NK-92 (cell line): ENCODE results near the gene RAB27A.
"Not testable (repeated sequence)": the region's sequence is repeated elsewhere in the genome, so short reads cannot be mapped to it uniquely, and the experiment has no call there.

Experiments used
- DNase-seq: peaks from one replicate; lab custom pipeline; 2025; ENCODE audit not compliant: unreplicated experiment; lab: John Stamatoyannopoulos, UW

RAB27A gene

GRCh38 chr15:55252201-55252600 lies 37.4 kb downstream of the RAB27A start:
- not testable (repeated sequence) for DNase-seq

DNA sequence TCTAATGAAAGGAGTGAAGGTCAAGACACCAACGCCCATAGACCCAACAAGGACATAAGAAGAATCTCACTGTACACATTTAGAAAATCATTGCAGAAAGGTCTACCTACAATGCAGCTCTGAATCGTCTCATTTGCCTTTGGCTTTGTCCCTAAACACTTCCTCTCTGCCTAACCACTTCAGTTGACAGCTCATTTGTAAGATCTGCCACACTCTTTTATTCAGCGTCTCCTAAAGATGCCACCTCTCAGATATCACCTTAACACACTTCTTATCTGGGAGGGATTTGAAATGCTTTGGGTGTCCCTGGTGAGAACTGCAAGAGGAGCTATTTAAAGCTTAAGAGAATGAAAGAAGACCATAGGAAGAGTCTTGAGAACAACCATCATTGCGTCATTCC lies 38.7 kb downstream of the RAB27A start:
- DNase-seq = no peak

DNA sequence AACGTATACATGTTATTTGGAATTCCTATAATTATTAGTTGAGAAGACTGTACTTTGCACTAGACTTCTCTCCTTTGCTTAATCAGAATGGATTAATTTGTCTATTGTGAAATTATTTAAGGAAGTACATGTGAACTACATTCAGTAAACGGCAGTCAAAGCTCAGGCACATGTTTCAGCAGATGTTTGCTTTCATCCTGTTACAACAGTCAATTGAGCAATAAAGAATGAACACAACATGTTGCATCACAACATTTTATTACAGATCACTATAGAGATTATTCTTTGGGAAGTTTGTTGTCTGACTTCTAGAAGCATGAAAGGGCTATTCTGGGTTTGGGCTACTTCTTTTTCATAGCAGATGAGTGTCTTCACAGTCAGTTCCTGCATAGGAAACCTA lies 39.2 kb downstream of the RAB27A start:
- no peak for DNase-seq

GRCh38 chr15:55249885-55250284 lies 39.7 kb downstream of the RAB27A start:
- DNase-seq = not testable (repeated sequence)

- DNase-seq = no peak
Observed at GRCh38 chr15:55248895-55249294, 40.7 kb downstream of the RAB27A start.

DNA sequence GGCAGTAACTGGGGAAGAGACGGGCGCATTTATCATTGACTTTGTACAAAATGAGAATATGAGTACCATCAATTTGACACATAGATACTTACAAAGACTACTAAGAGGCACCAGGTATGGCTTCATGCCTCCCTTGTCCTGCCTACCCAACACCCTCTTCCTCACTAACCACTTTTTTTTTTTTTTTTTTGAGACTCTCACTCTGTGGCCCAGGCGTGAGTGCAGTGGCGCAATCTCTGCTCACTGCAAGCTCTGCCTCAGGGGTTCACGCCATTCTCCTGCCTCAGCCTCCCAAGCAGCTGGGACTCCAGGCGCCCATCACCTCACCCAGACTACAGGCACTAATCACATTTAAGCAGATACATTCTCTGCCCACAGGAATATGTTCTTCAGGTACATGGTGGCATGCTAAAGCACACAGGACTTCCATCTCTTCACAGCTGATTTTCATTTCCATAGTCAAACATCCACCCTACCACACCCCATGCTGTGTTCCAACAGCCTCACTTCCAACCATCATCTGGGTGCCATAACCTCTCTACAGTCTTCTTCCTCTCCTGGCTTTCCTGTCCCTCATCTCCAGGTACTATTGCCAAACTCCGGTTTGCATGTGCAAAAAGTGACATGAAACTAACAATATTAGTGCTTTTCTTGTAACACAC lies 41.7 kb downstream of the RAB27A start:
- DNase-seq = no peak

GRCh38 chr15:55247311-55247710 lies 42.3 kb downstream of the RAB27A start:
- no peak for DNase-seq

- DNase-seq = no peak
Observed at GRCh38 chr15:55246567-55246966, 43.0 kb downstream of the RAB27A start.

- DNase-seq = no peak
Observed at GRCh38 chr15:55245059-55245458, 44.6 kb downstream of the RAB27A start.

DNA sequence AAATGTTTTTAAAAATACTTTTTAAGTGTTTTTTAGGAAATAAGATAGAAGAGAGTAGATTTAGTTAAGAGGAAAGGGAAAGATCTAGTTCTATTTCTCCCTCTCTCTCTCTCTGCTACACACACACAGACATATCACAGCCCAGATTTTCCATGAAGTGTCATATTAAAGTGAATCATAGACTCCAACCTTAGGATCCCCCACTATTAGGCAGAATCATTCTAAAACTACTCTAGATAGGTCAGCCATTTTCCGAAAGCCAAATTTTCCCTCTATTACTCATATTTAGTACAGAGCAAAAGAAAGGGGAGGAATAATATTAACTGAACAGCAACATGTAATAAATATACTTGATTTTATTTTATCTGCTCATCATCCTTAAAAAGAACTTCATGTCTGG lies 47.7 kb downstream of the RAB27A start:
- DNase-seq = no peak

- DNase-seq = no peak
Observed at GRCh38 chr15:55241186-55241585, 48.4 kb downstream of the RAB27A start.

DNA sequence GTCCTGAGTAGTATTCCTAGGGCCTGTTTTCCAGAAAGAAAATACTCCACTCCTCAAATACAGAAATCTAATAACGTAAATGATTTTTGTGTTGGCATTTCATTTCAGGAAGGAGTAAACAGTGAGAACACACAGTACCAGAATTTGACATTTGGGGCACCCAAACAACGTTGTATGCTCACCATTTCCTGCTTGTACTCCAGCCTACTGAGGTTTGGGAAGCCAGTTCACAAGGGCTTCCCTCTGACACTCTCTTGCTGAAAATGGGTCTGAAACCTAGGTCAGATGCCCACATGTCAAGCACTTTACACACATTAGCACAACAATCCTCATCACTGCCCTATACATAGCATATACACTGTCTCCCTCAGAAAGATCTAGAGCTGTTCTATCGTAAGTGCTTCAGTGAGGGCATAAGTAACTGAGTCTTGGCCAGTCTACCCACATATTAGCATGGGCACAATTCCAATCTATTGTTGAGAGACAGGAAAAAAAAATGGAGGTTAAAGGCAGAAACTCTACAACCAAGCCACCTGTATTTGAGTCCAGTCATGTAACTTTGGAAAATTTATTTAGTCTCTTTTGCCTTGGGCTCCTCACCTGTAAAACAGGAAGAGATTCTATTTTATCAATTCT lies 49.4 kb downstream of the RAB27A start:
- DNase-seq = no peak

GRCh38 chr15:55239440-55240124 lies 50.0 kb downstream of the RAB27A start:
- no peak for DNase-seq

DNA sequence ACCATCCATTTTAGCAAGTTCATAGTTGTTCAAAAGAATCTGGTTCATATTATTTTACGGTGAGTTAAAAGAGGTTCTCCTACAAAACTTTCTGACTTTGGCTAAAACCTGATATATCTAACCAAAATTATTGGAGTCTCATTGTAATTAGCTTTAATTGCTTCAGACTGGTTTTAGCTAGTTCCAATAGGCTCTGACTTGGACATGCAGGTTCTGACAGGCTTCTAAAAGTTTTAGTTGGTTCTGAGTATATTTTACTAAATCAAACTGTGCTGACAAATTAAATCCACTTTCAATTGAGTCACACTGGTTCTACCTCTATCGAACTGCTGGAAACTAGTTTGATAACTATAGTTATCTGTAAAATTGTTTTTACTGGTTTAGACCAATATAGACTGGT lies 50.7 kb downstream of the RAB27A start:
- no peak for DNase-seq

DNA sequence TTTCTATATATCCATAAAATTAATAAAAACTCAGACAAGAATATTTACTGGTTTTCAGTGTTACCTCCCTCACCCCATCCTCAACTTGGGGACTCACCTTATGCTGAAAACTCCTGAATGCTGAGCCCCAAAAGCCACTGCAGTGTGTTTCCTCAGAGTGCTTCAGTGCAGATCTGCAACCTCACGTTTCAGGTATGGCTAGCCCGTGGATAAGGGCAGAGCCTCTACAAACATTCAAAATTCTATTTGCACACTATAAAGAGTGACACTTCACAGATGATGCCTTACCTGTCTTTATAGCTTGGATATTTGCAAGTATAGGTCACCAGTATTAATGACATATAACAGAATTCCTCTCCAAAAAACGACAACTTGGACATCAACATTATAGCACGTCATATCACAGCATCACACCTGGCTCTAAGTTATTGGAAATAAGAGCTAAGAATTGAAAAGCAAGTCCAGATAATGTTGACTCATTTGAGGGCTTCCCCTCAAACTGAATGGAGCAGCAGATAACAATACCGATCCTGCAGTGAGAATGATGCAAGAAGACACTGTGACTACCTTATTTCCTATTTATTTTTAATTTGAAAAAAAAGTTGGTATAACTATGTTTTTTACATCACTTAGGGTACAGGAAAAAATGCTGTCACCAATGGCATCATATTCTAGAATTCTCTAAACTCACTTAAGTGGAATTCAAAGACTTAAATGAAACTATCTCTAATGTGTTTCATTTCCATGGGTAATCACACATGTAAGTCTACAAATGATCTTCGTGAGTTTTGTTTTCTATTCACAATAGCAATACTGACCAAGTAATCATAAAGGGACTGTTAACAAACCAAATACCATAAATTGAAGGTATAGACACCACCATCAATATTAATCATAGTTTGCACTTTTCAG lies 52.1 kb downstream of the RAB27A start:
- no peak for DNase-seq

- DNase-seq = no peak
Observed at GRCh38 chr15:55235546-55236036, 54.0 kb downstream of the RAB27A start.

DNA sequence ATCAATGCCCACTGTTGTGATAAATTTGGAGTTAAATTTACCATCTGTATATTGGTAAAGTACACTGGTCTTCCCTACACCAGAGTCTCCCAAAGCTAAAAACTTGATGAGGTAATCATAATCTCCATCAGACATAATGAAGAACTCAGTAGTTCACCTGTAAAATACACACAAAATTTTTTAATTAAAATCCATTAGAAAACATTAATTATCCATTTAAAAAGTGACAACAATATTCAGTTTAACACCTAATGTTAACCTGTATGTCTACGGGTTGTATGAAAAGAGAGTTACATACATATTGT lies 54.9 kb downstream of the RAB27A start:
- DNase-seq = no peak

- DNase-seq = no peak
Observed at GRCh38 chr15:55234104-55234799, 55.4 kb downstream of the RAB27A start.

GRCh38 chr15:55231455-55231854 lies 58.2 kb downstream of the RAB27A start:
- no peak for DNase-seq

- no peak for DNase-seq
Observed at GRCh38 chr15:55230953-55231352, 58.7 kb downstream of the RAB27A start.
